CD4-positive, alpha-beta T cell treated with Interleukin-6 at 100 ng/mL for 8 hours (primary cell): ENCODE measurements around the gene PARP11.

Source experiments
- DNase-seq: peaks from one replicate; pipeline ENCODE4 v3.0.0-alpha.2; 2020; ENCODE audit warnings: mixed read lengths, low spot score

PARP11 gene

DNA sequence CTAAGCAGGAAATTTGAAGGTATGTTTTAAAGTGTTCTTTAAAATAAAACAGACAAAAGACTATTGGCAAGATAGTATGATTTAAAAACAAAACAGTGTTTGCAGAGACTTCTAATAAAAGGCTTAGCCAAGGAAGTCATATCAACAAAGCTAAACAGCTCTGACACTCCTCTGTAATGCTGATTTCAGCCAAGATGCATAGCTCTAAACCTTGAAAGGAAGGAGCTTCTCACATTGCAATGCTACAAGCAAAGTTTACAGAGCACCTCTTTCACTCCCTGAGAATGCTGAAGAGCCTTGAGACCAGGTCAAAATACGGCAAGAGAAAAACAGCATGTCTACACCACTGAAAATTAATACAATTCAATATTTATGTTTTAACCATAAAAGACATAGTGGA is 51.8 kb downstream of the PARP11 start:
- DNase-seq = no peak

DNA sequence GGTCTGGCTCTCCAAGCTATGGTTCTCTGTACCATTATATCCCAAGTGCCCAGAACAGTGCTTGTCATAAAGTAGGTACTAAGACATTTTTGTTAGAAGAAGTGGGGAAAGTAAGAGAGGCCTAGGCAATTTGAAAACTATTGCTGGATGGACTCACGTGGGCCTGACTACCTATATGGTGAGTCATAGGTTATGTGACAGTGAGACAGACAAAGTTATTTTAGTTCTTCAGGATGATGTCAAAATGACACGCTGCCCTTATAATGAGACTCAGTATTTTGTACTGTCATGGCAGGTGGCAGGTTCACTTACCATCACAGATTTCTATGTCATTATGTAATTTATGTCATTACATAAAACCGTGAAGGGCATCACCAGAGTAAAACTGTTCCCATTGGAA is 53.1 kb downstream of the PARP11 start:
- DNase-seq = no peak

DNA sequence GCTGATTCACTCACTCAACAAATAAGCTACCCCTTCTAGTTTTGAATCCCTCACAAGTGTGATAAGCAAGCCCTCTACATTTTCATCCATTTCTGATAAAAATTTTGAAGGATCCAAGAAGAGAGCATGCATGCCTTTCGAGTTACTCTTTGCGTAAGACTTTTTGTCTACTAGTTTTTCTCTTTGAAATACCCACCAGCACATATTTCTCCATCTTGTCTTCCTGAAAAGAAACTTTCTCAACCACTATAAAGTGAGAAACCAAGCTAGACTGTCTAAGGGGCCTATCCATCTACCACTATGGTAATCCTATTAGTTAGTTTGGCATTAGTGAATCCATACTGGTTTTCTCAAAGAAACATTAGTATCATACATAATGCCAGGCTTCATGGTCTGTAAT is 56.9 kb downstream of the PARP11 start:
- no peak for DNase-seq

DNA sequence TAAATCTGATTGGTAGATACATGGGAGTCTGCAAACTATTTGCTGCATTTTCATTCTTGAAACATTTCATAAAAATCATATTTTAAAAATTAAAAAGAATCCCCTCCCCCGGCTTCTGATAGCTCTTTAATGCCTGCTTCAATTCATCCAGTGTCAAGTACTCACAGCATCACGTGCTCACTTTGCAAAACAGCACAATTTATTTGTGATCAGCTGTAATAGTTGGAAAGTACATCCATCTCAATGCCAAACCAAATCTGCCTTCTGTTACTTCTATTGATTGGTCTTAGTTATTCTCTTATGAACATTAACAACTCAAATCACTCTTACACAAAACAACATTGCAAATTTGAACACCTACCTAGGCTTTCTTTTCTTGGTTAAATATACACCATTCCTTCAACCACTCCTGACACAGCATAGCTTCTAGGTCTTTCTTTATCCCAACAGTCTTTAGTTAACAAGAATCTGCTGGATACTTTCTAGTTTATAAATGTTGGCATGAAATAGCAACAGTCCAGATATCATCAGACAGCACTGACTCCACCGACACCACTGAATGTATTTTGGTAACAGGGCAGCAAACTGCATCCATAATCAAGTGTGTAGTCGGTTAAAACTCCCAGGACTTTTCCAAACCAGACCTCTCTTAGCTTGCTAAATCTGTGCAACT is 58.0 kb downstream of the PARP11 start:
- no peak for DNase-seq

DNA sequence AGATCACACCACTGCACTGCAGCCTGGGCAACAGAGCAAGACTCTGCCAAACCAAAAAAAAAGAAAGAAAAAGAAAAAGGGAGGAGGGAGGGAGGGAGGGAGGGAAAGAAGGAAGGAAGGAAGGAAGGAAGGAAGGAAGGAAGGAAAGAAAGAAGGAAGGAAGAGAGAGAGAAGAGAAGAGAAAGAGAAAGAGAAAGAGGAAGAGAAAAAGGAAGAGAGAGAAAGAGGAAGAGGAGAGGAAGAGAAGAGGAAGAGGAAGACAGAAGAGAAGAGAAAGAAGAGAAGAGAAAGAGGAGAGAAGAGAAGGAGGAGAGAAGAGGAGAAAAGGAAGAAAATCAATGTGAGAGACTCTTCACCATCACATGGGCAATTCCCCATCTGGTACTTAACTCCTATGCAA is 62.7 kb downstream of the PARP11 start:
- DNase-seq = no peak

DNA sequence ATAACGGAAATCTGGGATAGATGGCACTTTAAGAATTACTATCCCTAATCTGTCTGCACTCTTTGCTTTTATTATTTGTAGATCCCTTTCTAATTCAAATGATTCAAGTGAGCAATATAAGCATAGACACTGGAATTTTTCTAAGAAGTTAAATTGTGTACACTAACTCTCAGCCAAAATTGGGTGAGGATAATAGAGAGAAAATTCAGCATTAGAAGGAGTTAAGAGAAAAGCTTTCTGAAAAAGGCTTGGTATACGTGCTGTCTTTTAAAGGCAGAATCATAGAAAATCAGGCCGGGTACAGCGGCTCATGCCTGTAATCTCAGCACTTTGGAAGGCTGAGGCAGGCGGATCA is 63.2 kb downstream of the PARP11 start:
- DNase-seq = no peak

DNA sequence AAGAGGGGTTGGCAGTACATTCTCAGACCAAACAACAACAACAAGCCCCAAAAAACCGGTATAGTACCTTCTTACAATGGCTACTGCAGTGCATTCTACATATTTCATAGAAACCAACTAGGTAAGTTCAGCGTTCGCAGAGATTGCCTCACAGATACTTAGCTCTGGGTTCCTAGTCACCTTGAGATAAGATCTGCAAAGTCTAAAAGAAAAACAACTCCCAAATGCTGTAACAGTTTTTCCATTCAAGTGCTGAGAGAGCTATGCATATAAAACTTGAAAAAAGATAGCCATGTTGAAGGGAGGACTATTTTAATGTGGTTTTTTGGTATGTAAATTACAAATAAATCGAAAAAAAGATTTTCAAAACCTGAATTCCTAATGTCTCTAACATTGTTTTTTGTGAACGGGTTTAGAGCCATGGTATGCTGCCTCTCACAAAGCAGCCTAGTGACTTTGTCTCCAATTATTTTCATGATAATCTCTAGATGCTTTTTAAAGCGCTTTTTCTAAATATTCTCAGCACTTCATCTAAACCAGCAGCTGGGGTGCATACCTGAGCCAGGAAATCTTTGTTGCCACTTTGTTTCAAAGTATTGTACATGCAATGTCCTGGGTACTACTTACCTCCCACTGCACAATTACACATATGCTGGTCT is 63.7 kb downstream of the PARP11 start:
- no peak for DNase-seq

DNA sequence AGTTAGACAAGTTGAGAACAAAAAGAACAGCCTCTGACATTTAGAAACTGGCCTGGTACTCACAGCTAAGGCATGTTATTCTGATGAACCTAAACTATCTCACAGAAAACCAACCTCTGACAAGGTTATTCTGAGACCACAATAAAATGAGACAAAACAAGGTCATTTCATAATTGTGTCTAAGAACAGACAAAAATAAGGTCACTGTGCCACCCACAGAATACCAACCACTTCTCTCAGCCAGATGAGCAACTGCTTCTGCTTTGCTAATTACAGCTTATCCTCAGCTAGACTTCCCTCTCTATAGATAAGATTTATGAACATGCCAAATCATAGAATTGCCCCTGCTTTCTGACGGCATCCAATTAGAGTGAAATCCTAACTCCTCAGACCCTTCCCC is 68.1 kb downstream of the PARP11 start:
- DNase-seq = no peak

DNA sequence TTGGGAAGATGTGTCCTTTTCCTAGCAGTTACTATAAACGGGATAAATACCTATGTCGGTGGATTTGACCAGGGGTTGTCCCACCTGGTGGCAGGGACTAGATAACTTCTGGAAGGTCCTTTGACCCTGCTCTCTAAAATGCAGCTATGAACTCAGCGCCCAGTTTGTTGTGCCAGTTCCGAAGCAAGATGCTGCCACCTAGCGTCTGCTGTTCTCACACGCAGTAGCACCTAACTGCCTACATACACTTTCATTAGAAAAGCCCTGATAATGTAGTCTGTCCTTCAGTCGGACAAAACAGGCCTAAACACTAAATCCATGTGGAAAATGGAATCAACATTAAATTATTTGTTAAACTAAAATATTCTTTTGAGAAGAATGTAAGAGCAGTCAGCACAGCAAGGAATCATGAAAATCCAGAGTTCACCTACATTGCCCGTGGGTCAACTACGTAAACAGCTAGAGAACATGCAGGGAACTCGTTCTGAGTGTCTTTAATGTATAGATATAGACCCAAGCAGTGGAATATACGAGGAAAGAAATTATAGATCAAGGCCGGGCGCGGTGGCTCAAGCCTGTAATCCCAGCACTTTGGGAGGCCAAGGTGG is 69.2 kb downstream of the PARP11 start:
- DNase-seq = peak; percentile 66

DNA sequence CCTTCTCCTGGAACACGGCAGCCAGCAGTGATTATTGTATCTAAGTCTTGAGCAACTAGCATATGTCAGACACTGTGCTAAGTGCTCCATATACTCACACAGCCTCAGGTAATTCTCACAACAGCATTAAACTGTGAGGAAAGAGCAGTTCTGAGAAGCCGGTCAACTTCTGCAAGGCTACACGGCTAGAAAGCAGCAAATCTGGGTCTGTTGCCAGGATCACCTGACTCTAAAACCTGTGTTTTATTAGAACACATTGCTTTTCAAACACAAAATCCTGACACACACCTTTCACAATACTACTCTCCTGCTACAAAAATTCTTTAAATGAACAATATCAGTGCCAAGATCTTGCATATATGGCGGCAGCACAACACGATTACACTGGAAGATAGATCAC is 70.5 kb downstream of the PARP11 start:
- DNase-seq = no peak

DNA sequence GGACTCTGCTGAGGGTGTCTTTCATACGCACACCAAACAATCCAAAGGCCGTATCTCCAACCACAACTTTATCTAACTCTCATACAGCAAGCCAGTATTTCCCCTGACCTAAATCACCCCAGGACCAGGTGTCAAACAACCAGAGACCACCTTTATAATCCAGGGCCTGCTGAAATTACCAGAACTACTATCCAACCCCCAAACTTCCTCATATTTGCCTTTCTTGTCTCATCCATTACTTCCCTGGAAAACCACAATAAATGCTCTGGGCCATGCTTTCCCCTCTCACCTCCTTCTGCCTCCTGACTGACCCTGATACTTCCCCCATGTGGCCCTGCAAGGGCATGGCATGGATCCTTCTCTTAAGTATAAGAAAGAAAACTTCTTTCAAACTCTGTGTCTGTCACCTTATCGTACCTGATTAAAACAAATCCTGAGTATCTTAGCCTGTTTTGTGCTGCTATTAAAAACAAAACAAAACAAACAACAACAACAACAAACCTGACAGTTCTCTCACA is 75.6 kb downstream of the PARP11 start:
- no peak for DNase-seq

DNA sequence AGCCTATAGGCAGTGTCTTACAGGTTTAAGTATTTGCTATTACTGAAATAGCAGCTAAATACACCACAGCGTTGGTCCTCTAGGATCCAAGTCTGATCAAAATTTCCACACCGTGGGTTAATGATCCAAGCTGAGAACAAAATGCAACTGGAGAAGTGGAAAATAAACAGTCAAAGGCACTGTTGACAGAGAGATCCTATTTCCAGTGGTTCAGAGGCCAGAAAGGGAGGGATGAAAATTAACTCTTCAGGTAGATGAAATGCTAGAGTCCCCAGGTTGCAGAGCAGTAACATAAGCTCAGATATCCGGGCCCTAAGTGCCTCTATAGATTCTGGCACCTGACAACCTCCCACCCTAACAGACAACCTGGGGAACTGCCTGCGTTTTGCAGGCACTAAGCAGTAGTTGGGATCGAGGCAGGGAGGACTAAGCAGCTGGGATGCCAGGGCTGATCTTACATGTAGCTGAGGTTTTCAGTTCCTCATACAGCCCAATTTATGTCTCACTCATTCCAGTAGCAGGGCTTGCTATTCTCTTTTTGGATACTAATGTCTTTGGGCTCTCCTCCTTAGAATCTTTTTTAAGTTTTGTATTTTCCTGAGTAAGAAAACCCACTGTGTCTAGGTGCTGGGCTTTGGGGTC is 77.6 kb downstream of the PARP11 start:
- no peak for DNase-seq

DNA sequence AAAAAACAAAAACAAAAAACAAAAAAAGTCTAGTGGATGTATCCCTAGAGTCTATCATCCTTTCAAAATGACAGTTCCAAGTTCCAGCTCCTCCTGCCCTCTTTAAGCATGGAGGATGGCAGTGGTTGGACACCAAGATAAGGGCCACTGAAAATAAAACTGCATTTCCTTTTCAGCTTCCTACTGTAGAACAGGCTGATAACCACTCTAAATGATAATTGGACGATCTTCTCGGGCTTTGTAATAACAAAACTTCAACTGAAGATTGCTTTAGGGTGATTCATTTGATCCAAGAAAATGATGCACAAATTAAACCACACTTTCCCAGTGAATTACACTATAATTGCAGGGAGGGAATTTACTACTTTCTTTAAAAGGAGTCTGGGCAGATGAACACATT is 78.1 kb downstream of the PARP11 start:
- DNase-seq = no peak

DNA sequence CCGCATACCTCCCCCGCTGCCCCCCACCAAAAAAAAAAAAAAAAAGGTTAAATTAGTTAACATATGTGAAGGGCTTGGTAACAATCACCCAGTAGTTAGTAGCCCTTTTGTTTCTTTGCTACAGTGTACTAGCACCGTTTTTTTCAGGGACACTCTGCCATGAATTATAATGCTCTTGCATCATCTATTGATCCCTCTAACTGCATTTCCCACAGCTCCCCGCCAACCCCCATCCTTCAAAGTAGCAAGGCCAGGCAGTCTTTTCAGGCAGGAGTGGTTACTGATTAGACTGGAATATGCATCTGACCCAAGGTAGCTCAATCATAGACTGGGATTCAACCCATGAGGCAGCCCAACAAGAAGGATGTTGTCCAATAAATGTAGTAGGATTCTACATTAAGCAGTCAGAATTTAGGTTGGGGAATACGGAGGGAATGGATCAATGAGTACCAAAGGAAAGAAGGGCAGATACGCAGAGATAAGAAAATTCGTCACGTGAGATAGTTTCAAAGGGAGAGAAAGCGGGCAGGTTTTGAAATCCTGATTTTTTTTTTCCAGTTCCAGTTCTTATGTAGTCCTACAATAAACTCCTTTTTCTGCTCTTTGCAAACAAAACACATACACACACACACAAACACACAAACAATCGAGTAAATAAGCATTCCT is 80.4 kb downstream of the PARP11 start:
- DNase-seq = no peak

DNA sequence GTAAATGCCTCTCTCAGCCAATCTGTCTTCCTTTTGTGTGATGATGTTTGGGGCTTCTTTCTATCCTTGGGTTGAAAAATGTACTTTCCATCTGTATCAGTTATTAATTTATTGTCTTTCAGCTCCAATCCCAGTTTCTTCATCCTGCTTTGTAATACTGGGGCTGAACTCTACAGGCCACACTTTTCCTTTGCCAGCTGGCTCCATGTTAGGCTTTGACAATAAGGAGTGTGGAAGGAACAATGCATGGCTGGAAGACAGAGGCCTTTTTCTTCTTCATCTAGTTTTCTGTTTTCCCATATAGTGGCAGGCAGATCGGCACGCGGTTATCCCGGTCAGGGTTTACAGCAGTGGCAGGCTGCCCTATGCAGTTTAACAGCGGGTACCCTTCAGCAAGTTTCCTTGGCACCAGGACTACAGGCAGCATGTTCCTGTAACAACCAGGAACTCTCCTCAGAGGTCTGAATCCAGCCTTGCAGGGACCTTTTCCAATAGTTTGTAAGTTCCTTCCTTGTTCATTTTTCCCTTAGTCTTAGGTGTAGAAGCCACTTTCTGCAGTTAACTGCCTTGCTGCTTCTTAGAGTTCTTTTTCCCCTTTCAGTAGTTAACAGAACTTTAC is 81.8 kb downstream of the PARP11 start:
- no peak for DNase-seq

DNA sequence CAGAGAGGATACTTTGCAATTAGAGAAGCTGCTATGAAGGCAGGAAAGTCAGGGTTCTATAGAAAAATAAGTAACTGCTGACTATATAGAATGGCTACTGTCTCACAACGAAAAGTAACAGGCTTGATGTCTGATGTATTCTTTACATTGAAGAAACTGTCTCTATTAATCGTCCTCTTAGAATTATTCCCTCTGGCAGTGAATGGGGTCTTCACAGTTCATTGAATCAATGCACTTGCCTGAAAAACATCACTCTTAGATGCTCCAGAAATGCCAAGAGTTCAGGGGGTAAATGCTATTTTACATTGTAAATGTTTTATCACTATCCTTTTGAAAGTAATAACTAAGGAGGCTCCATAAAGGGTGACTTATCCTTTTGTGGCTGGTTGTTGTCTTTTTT is 82.6 kb downstream of the PARP11 start:
- no peak for DNase-seq

DNA sequence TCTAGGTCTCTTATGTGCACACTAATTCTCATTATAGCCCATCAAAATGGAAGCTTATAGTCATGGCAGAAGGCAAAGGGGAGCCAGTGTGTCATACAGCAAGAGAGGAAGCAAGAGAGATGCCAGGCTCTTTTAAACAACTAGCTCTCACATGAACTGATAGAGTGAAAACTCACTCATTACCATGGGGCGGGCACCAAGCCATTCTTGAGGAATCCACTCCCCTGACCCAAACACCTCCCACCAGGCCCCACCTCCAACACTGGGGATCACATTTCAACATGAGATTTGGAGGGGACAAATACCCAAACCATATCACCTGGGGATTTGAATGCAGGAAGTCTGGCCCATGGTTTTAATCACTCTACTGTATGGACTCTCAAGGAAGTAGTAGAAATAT is 83.4 kb downstream of the PARP11 start:
- no peak for DNase-seq

DNA sequence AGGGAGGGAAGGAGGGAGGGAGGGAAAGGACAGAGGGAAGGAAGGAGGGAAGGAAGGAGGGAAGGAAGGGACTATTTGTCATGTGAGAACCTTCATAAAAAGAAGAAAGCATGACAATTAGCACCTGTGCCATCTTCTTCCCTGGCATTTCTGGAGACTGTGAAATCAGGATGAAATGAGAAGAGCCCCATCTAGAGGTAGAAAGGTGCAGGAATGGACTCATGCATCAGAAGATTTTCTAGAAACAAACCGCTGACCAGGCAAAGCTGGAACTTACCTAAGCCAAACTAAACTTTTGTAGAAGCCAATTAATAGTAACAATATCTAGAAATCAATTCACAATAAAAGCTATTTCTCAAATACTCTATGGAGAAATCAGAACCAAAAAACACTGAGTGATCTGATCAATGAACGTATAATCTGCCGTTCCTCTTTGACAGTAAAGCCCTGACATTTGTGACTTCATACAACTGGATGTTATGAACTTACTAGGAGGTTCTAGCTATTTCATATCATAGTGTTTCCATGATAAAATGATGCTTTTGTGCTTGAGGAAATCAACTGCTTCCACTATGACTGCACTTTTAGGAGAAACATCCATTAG is 95.9 kb downstream of the PARP11 start:
- peak; percentile 28 for DNase-seq

DNA sequence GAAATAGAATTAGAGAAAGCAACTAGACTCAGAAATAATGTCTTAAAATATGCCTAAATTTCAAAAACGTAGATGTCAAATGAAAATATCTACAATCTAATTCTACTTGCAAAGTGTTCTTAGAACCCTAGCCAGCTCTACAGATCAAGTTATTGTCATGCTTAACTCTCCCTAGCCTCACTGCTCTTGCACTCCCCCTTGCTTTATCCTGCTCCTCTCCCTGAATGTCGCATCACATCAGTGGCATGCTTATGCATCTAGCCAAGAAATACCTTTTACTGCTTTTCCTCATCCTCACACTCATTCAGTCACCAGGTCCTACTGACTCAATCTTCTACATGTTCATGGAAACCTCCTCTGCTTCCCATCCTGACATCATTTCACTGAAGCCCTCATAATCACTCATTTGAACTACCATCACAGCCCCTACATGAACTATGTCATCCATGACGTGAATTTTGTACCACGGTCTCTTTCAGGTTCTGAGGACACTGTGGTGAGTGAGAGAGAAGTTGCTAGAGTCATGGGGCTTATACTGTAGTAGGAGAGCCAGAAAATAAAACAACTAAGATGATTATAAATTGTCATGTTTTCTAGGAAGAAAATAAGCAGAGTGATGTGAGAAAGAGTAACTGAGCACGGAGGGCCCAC is 97.7 kb downstream of the PARP11 start:
- no peak for DNase-seq

DNA sequence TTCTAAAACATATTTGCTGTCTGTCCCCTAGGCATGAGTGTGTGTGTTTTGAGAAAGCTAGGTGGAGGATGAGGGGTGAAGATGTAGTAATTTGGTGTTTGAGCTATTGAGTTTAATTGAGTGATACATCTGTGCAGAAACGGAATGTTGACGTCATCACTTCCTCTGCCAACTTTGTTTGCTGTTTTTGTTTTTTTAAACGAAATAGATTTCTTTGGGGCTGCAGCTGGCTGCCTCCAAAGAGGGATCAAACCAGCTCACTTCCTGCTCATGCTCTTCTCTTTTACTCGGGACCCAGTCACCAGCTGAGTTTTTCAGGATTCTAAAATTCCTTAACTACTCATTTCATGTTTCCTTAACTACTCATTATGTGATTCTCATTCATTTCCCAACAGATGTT is 100.8 kb downstream of the PARP11 start:
- DNase-seq = no peak

DNA sequence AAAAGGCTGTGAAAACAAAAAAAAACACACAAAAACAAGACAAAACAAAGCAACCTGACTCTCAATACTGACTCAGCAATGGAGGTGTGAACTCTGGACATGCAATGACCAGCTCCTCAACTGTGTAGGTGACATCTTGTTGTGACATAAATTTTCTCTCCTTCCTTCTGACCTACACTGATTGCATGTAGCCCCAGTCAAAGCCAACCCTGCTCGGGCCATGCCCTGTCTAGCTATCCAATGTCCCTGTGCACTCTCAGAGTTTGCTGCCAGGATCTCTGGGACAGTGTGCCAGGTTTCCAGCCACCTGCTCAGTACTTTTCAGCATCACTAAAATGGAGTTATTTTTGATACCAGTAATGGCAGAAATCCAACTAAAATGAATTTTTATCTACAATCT is 101.3 kb downstream of the PARP11 start:
- no peak for DNase-seq
